Hematopoietic multipotent progenitor cell treated with erythropoietin and hydrocortisone succinate and interleukin-3 and kit ligand, for 17 days (in vitro differentiated cells): ENCODE measurements around the gene GNAQ.
"Not testable (repeated sequence)": the region's sequence is repeated elsewhere in the genome, so short reads cannot be mapped to it uniquely, and the experiment has no call there.

Source experiments
- DNase-seq: peaks from one replicate; pipeline ENCODE4 v3.0.0-alpha.2; 2015; ENCODE audit warnings: low spot score

Gene GNAQ

DNA sequence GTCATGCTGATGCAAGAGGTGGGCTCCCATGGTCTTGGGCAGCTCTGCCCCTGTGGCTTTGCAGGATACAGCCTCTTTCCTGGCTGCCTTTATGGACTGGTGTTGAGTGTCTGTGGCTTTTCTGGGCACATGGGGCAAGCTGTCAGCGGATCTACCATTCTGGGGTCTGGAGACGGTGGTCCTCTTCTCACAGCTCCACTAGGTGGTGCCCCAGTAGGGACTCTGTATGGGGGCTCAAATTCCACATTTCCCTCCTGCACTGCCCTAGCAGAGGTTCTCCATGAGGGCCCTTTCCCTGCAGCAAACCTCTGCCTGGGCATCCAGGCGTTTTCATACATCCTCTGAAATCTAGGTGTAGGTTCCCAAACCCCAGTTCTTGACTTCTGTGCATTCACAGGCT, 340.9 kb downstream of the GNAQ start:
- not testable (repeated sequence) for DNase-seq

DNA sequence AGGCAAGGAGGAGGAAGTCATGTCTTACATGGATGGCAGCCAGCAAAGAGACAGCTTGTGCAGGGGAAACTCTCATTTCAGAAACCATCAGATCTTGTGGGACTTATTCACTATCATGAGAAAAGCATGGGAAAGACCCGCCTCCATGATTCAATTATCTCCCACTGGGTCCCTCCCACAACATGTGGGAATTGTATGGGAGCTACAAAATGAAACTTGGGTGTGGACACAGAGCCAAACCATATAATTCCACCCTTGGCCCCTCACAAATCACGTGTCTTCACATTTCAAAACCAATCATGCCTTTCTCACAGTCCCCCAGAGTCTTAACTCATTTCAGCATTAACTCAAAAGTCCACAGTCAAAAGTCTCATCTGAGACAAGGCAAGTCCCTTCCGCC, 341.5 kb downstream of the GNAQ start:
- not testable (repeated sequence) for DNase-seq

DNA sequence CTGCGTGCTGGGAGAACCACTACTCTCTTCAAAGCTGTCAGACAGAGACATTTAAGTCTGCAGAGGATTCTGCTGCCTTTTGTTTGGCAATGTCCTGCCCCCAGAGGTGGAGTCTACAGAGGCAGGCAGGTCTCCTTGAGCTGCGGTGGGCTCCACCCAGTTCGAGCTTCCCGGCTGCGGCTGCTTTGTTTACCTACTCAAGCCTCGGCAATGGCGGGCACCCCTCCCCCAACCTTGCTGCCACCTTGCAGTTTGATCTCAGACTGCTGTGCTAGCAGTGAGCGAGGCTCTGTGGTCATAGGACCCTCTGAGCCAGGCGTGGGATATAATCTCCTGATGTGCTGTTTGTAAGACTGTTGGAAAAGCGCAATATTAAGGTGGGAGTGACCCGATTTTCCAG, 343.9 kb downstream of the GNAQ start:
- not testable (repeated sequence) for DNase-seq

DNA sequence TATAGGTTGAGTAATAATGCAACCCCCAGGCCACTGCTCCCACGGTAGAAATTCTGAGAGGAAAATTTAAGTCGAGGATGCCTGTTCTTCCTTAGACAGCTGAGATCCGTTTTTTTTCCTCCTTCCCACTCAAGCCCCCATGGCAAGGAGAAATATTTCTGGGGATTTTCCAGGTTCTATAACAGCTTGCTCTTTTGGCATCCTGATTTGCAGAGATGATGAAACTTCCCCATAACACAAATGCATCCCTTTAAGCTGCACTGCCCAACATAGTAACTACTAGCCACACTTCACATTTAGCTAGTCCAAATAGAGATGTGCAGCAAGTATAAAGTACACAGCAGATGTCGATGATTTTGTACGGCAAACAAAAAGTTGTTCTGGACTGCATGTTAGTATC, 351.0 kb downstream of the GNAQ start:
- DNase-seq: no peak

DNA sequence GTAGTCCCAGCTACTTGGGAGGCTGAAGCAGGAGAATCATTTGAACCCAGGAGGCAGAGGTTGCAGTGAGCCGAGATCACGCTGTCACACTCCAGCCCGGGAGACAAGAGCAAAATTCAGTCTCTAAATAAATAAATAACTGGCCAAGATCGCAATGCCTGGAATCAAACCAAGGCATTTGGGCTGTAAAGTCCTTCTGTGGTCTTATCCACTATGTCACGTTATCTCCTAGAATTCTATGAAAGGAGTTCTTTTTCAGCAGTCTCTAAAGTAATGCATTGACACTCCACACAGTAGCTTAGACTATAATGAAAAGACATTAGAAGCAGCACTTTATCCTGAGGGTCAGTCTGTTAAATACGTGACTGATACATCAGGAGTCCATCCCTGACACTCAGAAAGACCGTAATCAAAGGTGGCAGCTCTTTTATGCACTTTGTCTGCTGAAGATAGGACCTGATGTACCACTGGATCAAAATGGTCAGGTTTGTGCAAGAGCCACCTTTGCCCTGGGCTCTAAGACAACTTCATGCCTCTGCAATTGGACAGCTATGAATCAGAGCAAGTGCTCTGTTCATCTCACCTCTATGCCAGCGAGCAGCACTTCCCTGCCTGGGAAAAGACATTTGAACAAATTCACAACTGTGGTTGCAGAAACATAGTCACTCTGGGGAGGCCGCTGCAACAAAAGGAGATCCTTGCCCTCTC, 351.8 kb downstream of the GNAQ start:
- DNase-seq: no peak

DNA sequence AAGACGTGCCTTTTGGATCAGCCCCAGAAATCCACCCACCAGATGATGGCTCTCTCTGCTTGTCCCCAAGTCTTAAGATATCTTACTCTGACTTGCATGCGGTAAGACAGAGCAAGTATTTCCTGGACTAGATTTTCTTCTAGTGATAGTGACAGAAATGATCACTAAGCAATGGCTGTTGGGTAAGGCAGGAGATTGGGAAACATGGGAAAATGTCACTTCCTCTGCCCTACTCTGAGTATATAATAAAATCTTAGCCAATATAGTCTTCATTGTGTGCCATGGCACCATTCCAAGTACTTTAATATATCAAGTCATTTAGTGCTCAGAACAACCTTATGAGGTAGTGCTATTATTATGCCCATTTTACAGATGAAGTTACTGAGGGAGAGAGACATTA, 352.5 kb downstream of the GNAQ start:
- DNase-seq: no peak

DNA sequence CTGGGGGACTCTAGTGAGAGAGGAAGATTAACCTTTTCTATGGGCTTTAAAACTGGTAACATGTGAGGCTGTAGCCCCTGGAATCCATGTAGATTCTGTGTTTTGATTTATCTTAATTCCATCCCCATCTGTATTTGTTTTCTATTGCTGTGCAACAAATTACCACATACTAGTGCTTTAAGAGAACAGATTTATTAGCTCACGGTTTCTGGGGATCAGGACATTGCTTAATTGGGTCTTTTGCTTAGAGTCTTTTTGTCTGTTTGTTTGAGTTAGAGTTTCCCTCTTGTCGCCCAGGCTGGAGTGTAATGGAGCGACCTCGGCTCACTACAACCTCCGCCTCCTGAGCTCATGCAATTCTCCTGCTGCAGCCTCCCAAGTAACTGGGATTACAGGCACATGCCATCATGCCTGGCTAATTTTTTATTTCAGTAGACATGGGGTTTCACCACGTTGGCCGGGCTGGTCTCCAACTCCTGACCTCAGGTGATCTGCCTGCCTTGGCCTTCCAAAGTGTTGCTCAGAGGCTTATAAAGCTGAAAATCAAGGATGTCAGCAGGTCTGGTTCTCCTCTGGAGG, 353.6 kb downstream of the GNAQ start:
- DNase-seq: no peak

DNA sequence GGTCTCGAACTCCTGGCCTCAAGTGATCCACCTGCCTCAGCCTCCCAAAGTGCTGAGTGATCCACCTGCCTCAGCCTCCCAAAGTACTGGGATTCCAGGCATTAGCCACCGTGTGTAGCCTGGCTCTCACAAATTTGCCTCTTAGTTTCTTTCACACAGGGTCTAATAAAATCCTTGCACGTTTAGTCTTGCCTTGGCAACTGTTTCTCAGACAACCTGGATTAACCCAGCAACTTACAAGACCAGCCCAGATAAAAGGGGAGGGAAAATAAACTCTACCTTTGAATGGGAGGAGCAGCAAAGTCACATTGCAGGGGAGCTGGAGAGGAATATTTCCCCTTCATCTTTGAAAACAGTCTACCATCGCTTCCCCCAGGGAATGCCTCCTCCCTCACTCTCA, 354.2 kb downstream of the GNAQ start:
- no peak for DNase-seq

DNA sequence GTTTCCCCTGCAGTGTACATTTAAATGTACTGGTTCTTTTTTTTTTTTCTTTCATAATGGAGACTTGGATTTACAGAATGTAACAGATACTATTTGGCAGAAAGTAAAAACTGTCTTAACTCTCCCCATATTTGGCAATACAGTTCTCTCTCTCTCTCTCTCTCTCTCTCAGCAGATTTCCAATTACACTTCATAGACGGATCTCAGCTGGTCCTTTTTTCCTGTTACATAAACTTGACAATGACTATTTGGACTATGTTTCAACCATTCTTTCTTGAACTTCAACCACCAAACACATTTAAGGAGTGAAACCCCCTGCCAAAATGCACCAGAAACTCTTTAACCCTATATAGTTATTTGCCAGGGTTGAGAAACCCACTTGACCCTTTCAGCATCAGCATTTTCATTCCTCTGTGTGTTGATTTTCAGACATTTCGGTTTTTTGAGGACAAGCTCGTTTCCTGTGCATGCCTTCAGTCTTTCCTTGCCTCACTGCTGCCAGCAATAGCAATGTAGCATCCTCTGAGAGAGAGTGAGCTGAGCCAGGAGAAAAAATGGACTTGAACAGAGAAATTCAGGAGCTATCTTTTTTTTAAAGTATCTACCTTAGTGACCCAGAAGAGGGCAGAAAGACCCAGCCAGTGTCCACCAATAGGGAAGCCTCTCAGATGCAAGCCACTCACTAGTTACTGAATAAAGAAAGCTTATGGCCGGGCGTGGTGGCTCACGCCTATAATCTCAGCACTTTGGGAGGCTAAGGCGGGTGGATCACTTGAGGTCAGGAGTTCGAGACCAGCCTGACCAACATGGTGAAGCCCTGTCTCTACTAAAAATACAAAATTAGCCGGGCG, 357.4 kb downstream of the GNAQ start:
- DNase-seq: no peak

DNA sequence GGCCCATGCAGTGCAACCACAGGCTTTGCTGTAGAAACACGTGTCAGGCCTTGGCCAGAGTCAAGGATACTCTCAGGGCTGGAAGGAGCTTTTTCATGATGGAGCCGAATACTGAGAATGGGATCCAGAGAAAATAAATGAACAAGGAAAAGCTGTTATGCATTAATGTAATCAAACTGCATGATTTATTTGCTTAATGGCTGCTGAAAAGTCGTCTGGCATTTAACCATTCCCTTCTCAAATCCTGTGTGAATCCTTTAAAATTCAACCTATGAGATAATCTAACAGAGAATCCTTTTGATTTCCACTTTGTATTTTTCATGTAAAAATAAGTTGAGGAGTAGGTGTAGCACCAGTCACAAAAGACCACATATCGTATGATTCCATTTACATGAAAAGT, 359.4 kb downstream of the GNAQ start:
- DNase-seq: no peak

DNA sequence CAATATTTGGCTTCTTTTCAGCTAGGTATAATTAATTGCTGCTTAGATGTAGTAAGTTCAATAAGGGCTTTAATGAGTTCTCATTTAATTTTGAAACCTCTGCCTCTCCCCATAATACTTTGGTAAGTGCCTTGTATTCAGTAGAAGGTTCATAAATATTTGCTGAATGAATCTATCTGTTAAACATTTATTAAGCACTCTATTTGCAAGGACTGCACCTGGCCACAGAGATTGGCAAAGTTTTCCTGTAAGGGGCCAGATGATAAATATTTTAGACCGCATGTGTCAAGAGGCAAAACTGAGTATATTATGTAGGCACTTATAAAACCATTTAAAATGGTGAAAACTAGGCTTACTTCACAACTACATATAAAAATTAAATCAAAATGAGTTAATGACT, 364.5 kb downstream of the GNAQ start:
- no peak for DNase-seq
